ENCODE data around the gene MRPS22.

- TF ChIP-seq CTCF (IDR thresholded peaks at IDR 0.05) (no peak), EP300 (IDR thresholded peaks at IDR 0.05) (no peak), POLR2A (IDR thresholded peaks at IDR 0.05) (no peak)
These were observed 30.3 kb downstream of the MRPS22 start for GRCh38 chr3:139374099-139374498.

Data from sigmoid colon (tissue), 4 donors.